Aorta (tissue), 5 donors: ENCODE results near the gene FRMD1. TPM values are rescaled to one million over a fixed set of nuclear protein-coding genes. Genes with fewer than 3 reads are reported as not detected.

Experiments used
- ATAC-seq: fragments of 200-7000 bp; cut with Tn5 transposase; one replicate; pipeline ENCODE4 v1.9.1; 2022; ENCODE audit warnings: moderate library complexity; ENCODE audit not compliant: low FRiP score
- DNase-seq, 2 donors: peaks; one replicate each; pipeline ENCODE4 v3.0.0-alpha.2; 2020
- H3K27ac ChIP-seq, 2 donors: one replicate each; pipeline ENCODE4 v1.5.1; 2013; ENCODE audit warnings: low read length in 2 of 2, mild to moderate bottlenecking in 2 of 2, moderate library complexity in 2 of 2, control low read depth in 1 of 2, inconsistent platforms in 1 of 2, low read depth in 1 of 2
- H3K27me3 ChIP-seq, 2 donors: one replicate each; pipeline ENCODE4 v1.6.1; 2013; ENCODE audit warnings: control low read depth in 1 of 2, low read length in 1 of 2, mild to moderate bottlenecking in 1 of 2, moderate library complexity in 1 of 2; ENCODE audit not compliant: insufficient read depth in 2 of 2, control insufficient read depth in 1 of 2
- H3K36me3 ChIP-seq, 2 donors: one replicate each; pipeline ENCODE4 v1.6.1; 2013; ENCODE audit warnings: control low read depth in 1 of 2, low read length in 1 of 2, mild to moderate bottlenecking in 1 of 2; ENCODE audit not compliant: insufficient read depth in 2 of 2, control insufficient read depth in 1 of 2
- H3K4me1 ChIP-seq, 2 donors: one replicate each; pipeline ENCODE4 v1.6.1; 2013; ENCODE audit warnings: low read length in 2 of 2, control low read depth in 1 of 2, mild to moderate bottlenecking in 1 of 2, moderate library complexity in 1 of 2; ENCODE audit not compliant: insufficient read depth in 2 of 2, control insufficient read depth in 1 of 2
- H3K4me3 ChIP-seq, 2 donors: one replicate each; pipeline ENCODE4 v1.5.1; 2013; ENCODE audit warnings: low read length in 2 of 2, control low read depth in 1 of 2, mild to moderate bottlenecking in 1 of 2
- H3K9me3 ChIP-seq: one replicate; pipeline ENCODE4 v1.6.1; 2013; ENCODE audit warnings: mild to moderate bottlenecking, low read length; ENCODE audit not compliant: control insufficient read depth
- WGBS, 2 donors: extraction: QIAGEN DNeasy Blood & Tissue Kit; methylation state at CpG; one replicate each; pipeline ENCODE4 v1.1.7; 2013; 5-methylcytosine and 5-hydroxymethylcytosine counted together
- intact Hi-C, 2 donors: fragments of 100-400 bp; cut with DNase I; formaldehyde crosslinking; loops; one replicate each; pipeline versions ENCODE4 v1.14.2 to v1.15.0; 2022
- polyA plus RNA-seq, 2 donors: library from polyadenylated mRNA; stranded (reverse); fragments of 200-250 nt; gene quantifications; one replicate each; pipeline ENCODE4 v1.2.3, GENCODE V29; 2013
- total RNA-seq, 2 donors: library from RNA; stranded (reverse); fragmentation: NEBNext Ultra II Directional; extraction: Animal tissue kit (Norgen Biotek cat#: 25700); gene quantifications; one replicate each; pipeline ENCODE4 v1.2.1, GENCODE V29; 2021
- donor health status: healthy with polysubstance abuse.
- donor health status: Bipolar disorder and iron deficiency.
- donor health status: DM: no; HTN: no; CAD: no.
- donor health status: DM: no; HTN: no; CAD: no.
- donor health status: DM: yes; HTN: yes; CAD: no.

FRMD1 gene
- total and polyA plus RNA-seq, 4 donors, result 0.03 to 0.38 (median 0.13) TPM

GRCh38 chr6:168122521-168122920 lies 43.5 kb upstream of the FRMD1 start:
- intact Hi-C loops, result no loop called here
- DNase-seq (peak in 1 of 2 donors; percentile 40), ATAC-seq (no peak)
- Histone ChIP-seq H3K27ac (no peak overlapping the region), H3K27me3 (no peaks in the 10 kb centered on the region), H3K36me3 (no peaks in the 10 kb centered on the region), H3K4me3 (no peak overlapping the region), H3K9me3 (no peaks in the 10 kb centered on the region), H3K4me1 (no peaks in the 10 kb centered on the region)
- 93 to 94% methylated on average over 9 of the region's 9 CpGs for WGBS, 2 donors

- no peaks in the 10 kb centered on the region for H3K9me3 ChIP-seq
- no peaks in the 10 kb centered on the region for H3K27me3 ChIP-seq
- ATAC-seq (no peak), DNase-seq (peak in 1 of 2 donors; percentile 67)
- no peaks in the 10 kb centered on the region for H3K4me1 ChIP-seq
- no peak overlapping the region for H3K4me3 ChIP-seq
- intact Hi-C loops, result no loop called here
- H3K36me3 ChIP-seq, result no peaks in the 10 kb centered on the region
- H3K27ac ChIP-seq, result no peak overlapping the region
- 94 to 96% methylated on average over 14 of the region's 14 CpGs for WGBS, 2 donors
Measured at GRCh38 chr6:168122011-168122410, 43.0 kb upstream of the FRMD1 start.

- intact Hi-C loops, result no loop called here
- DNase-seq (peak in 1 of 2 donors; percentile 59), ATAC-seq (no peak)
- no peaks in the 10 kb centered on the region for H3K36me3 ChIP-seq
- WGBS, 2 donors, result 95 to 97% methylated on average over 8 of the region's 8 CpGs
- H3K4me3 ChIP-seq, result no peak overlapping the region
- no peaks in the 10 kb centered on the region for H3K27me3 ChIP-seq
- H3K9me3 ChIP-seq, result no peaks in the 10 kb centered on the region
- H3K27ac ChIP-seq, result no peak overlapping the region
- no peaks in the 10 kb centered on the region for H3K4me1 ChIP-seq
Measured at GRCh38 chr6:168121303-168121665, 42.3 kb upstream of the FRMD1 start.

- no peaks in the 10 kb centered on the region for H3K27me3 ChIP-seq
- no peaks in the 10 kb centered on the region for H3K4me1 ChIP-seq
- no peak overlapping the region for H3K4me3 ChIP-seq
- no peaks in the 10 kb centered on the region for H3K36me3 ChIP-seq
- intact Hi-C loops, result no loop called here
- peak in 1 of 2 donors; percentile 37 for DNase-seq
- no peak overlapping the region for H3K27ac ChIP-seq
- no peaks in the 10 kb centered on the region for H3K9me3 ChIP-seq
- WGBS, 2 donors, result 89 to 93% methylated on average over 15 of the region's 15 CpGs
- ATAC-seq, result no peak
Measured at GRCh38 chr6:168120390-168121302, 41.6 kb upstream of the FRMD1 start.

- Histone ChIP-seq H3K9me3 (no peaks in the 10 kb centered on the region), H3K27me3 (no peaks in the 10 kb centered on the region), H3K36me3 (no peaks in the 10 kb centered on the region), H3K4me1 (no peaks in the 10 kb centered on the region), H3K27ac (no peak overlapping the region), H3K4me3 (no peak overlapping the region)
- ATAC-seq (no peak), DNase-seq (no peak)
- intact Hi-C loops, result no loop called here
Measured at GRCh38 chr6:168119539-168119938, 40.5 kb upstream of the FRMD1 start.

- H3K4me3 ChIP-seq, result no peak overlapping the region
- no peaks in the 10 kb centered on the region for H3K4me1 ChIP-seq
- no peaks in the 10 kb centered on the region for H3K9me3 ChIP-seq
- H3K27me3 ChIP-seq, result no peaks in the 10 kb centered on the region
- H3K36me3 ChIP-seq, result no peaks in the 10 kb centered on the region
- ATAC-seq (no peak), DNase-seq (peak in 1 of 2 donors; percentile 55)
- intact Hi-C loops, result no loop called here
- H3K27ac ChIP-seq, result no peak overlapping the region
- WGBS, 2 donors, result 92 to 93% methylated on average over 7 of the region's 7 CpGs
Measured at GRCh38 chr6:168118935-168119334, 39.9 kb upstream of the FRMD1 start.

- no peaks in the 10 kb centered on the region for H3K27me3 ChIP-seq
- 62 to 66% methylated on average over 4 of the region's 4 CpGs for WGBS, 2 donors
- no peak overlapping the region for H3K27ac ChIP-seq
- intact Hi-C loops, result no loop called here
- no peak overlapping the region for H3K4me3 ChIP-seq
- no peaks in the 10 kb centered on the region for H3K4me1 ChIP-seq
- no peaks in the 10 kb centered on the region for H3K36me3 ChIP-seq
- no peaks in the 10 kb centered on the region for H3K9me3 ChIP-seq
- DNase-seq, result peak in 1 of 2 donors; percentile 14
- no peak for ATAC-seq
Measured at GRCh38 chr6:168117942-168118341, 38.9 kb upstream of the FRMD1 start.

- DNase-seq, result peak in 1 of 2 donors; percentile 43
- 85 to 92% methylated on average over 26 of the region's 26 CpGs for WGBS, 2 donors
- intact Hi-C loops, result no loop called here
- H3K36me3 ChIP-seq, result no peaks in the 10 kb centered on the region
- H3K4me3 ChIP-seq, result no peak overlapping the region
- no peaks in the 10 kb centered on the region for H3K27me3 ChIP-seq
- no peaks in the 10 kb centered on the region for H3K4me1 ChIP-seq
- H3K9me3 ChIP-seq, result no peaks in the 10 kb centered on the region
- no peak overlapping the region for H3K27ac ChIP-seq
- no peak for ATAC-seq
Measured at GRCh38 chr6:168116975-168117899, 38.2 kb upstream of the FRMD1 start.
